ENCODE data around the gene KLHL6.
A peak's percentile ranks its signal among the peaks of the same experiment; 100 is the strongest.
"Not testable (repeated sequence)": the region's sequence is repeated elsewhere in the genome, so short reads cannot be mapped to it uniquely, and the experiment has no call there.

KLHL6 gene

GRCh38 chr3:183447206-183448001, 108.1 kb downstream of the KLHL6 start:
- DNase-seq (ENCODE audit: low spot score), result peak; percentile 86

GRCh38 chr3:183446838-183447205, 108.7 kb downstream of the KLHL6 start:
- no peak for DNase-seq (ENCODE audit: low spot score)

- DNase-seq (ENCODE audit: low spot score), result no peak
These were observed 110.8 kb downstream of the KLHL6 start for GRCh38 chr3:183444748-183445147.

- DNase-seq (ENCODE audit: low spot score), result no peak
These were observed 111.8 kb downstream of the KLHL6 start for GRCh38 chr3:183443395-183444385.

- DNase-seq (ENCODE audit: low spot score), result no peak
These were observed 112.5 kb downstream of the KLHL6 start for GRCh38 chr3:183442994-183443393.

- DNase-seq (ENCODE audit: low spot score), result not testable (repeated sequence)
These were observed 115.0 kb downstream of the KLHL6 start for GRCh38 chr3:183440521-183440920.

- no peak for DNase-seq (ENCODE audit: low spot score)
These were observed 116.0 kb downstream of the KLHL6 start for GRCh38 chr3:183439515-183439914.

GRCh38 chr3:183438735-183439134, 116.8 kb downstream of the KLHL6 start:
- no peak for DNase-seq (ENCODE audit: low spot score)

- no peak for DNase-seq (ENCODE audit: low spot score)
These were observed 117.6 kb downstream of the KLHL6 start for GRCh38 chr3:183437666-183438564.
